ENCODE results near the gene EGFL8. TPM values are rescaled to one million over a fixed set of nuclear protein-coding genes. Genes with fewer than 3 reads are reported as not detected.

EGFL8 gene
- total RNA-seq, 2 donors from 2014 or later: 13.8 to 16.2 TPM

GRCh38 chr6:32163559-32164258 lies 686 bp upstream of the EGFL8 start:
- no peak overlapping the region for H3K4me3 ChIP-seq
- no peaks in the 10 kb centered on the region for H3K4me1 ChIP-seq (ENCODE audit: control insufficient read depth in 1 of 2, low read depth in 2 of 2)
- no peaks in the 10 kb centered on the region for H3K27me3 ChIP-seq (replicated peaks; ENCODE audit: insufficient read depth)
- TF ChIP-seq CTCF (IDR thresholded peaks at IDR 0.05): no peak
- peaks cover 16% of the 10 kb centered on the region for H3K36me3 ChIP-seq
- no peaks in the 10 kb centered on the region for H3K9me3 ChIP-seq
- ATAC-seq (ENCODE audit: insufficient number of reproducible peaks, low FRiP score, low read depth) (no peak), DNase-seq (ENCODE audit: low spot score) (no peak)
- H3K27ac ChIP-seq: no peak overlapping the region

GRCh38 chr6:32166411-32167061 lies 2.1 kb downstream of the EGFL8 start:
- peaks cover 28% of the 10 kb centered on the region for H3K36me3 ChIP-seq
- TF ChIP-seq CTCF (IDR thresholded peaks at IDR 0.05): no peak
- DNase-seq (ENCODE audit: low spot score) (no peak), ATAC-seq (ENCODE audit: insufficient number of reproducible peaks, low FRiP score, low read depth) (no peak)
- no peak overlapping the region for H3K4me3 ChIP-seq
- H3K27ac ChIP-seq: no peak overlapping the region
- H3K4me1 ChIP-seq (ENCODE audit: control insufficient read depth in 1 of 2, low read depth in 2 of 2): no peaks in the 10 kb centered on the region
- H3K9me3 ChIP-seq: no peaks in the 10 kb centered on the region
- H3K27me3 ChIP-seq (replicated peaks; ENCODE audit: insufficient read depth): no peaks in the 10 kb centered on the region

GRCh38 chr6:32167154-32167760 lies 2.9 kb downstream of the EGFL8 start:
- Histone ChIP-seq H3K36me3 (peaks cover 28% of the 10 kb centered on the region), H3K27ac (no peak overlapping the region), H3K27me3 (replicated peaks; ENCODE audit: insufficient read depth) (no peaks in the 10 kb centered on the region), H3K9me3 (no peaks in the 10 kb centered on the region), H3K4me3 (no peak overlapping the region), H3K4me1 (ENCODE audit: control insufficient read depth in 1 of 2, low read depth in 2 of 2) (no peaks in the 10 kb centered on the region)
- DNase-seq (ENCODE audit: low spot score) (no peak), ATAC-seq (ENCODE audit: insufficient number of reproducible peaks, low FRiP score, low read depth) (no peak)
- no peak for TF ChIP-seq CTCF (IDR thresholded peaks at IDR 0.05)

DNA sequence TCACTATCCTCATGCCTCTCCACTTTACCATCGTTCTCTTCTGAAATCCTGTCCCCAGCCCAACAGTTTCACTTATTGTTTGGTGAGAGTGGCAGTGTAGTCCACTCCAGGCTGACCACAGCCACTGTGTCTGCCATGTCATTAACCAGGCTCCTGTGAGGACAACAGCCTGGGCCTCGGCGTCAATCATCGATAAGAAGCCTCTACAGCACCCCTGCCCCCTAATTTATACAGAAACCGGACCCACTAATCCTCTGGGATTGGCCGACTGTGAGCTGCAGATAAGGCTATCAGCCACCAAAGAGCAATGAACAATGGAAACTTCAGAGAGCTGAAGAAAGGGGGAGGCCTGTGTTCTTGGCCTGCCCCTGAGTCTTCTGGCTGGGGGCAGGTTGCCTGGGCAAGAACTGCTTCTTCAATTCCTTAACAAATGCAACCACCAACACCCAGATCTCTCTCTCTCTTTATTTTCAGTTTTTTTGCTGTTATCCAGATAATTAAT lies 3.4 kb downstream of the EGFL8 start:
- no peaks in the 10 kb centered on the region for H3K9me3 ChIP-seq
- ATAC-seq (ENCODE audit: insufficient number of reproducible peaks, low FRiP score, low read depth): no peak
- H3K27ac ChIP-seq: no peak overlapping the region
- no peaks in the 10 kb centered on the region for H3K4me1 ChIP-seq (ENCODE audit: control insufficient read depth in 1 of 2, low read depth in 2 of 2)
- DNase-seq (ENCODE audit: low spot score): no peak
- no peak for TF ChIP-seq CTCF (IDR thresholded peaks at IDR 0.05)
- H3K27me3 ChIP-seq (replicated peaks; ENCODE audit: insufficient read depth): no peaks in the 10 kb centered on the region
- no peak overlapping the region for H3K4me3 ChIP-seq
- peaks cover 28% of the 10 kb centered on the region for H3K36me3 ChIP-seq

DNA sequence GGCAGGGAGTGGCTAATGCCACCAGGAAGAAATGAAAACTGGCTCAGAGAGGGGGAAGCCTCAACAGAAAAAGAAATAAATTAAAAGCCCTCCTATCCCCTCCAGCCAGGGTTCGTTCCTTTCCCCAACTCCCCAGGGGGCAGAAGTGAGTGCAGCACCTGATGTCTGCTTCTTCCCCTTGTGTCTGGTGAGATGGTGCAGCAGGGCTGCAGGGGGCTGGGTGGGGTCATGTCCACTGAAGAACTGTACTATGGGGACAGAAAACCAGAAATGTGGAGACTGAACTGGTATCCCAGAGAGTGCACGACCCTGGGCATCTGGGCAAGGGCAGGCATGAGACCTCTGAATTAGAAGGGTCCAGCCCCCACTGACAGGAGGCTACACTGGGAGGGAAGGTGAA lies 4.0 kb downstream of the EGFL8 start:
- H3K27ac ChIP-seq: no peak overlapping the region
- TF ChIP-seq CTCF (IDR thresholded peaks at IDR 0.05): no peak
- no peak for ATAC-seq (ENCODE audit: insufficient number of reproducible peaks, low FRiP score, low read depth)

More for the DNA sequence above, 4.0 kb downstream of the EGFL8 start:
- no peaks in the 10 kb centered on the region for H3K4me1 ChIP-seq (ENCODE audit: control insufficient read depth in 1 of 2, low read depth in 2 of 2)
- H3K27me3 ChIP-seq (replicated peaks; ENCODE audit: insufficient read depth): no peaks in the 10 kb centered on the region
- no peak for DNase-seq (ENCODE audit: low spot score)
- no peaks in the 10 kb centered on the region for H3K9me3 ChIP-seq
- H3K4me3 ChIP-seq: no peak overlapping the region
- H3K36me3 ChIP-seq: peaks cover 28% of the 10 kb centered on the region

Measured in thoracic aorta (tissue), 2 donors.